MM.1S (cell line): Measurements from ENCODE around the gene RIIAD1.

ENCODE experiments used
- DNase-seq: peaks from one replicate; pipeline ENCODE4 v3.0.0-alpha.2; 2015
- H2AFZ ChIP-seq: fragments of 300-600 bp; sonication (generic); 2 replicates; pipeline ENCODE4 v1.6.0; 2016; ENCODE audit warnings: antibody characterized with exemption, low read length
- H3F3A ChIP-seq: fragments of 300-600 bp; sonication (generic); 2 replicates; pipeline ENCODE4 v1.6.1; 2016; ENCODE audit warnings: mild to moderate bottlenecking, antibody characterized with exemption, low read length, moderate library complexity, mixed read lengths; ENCODE audit not compliant: insufficient read depth
- H3K27ac ChIP-seq: fragments of 300-600 bp; sonication (generic); 2 replicates; pipeline ENCODE4 v1.5.1; 2016; ENCODE audit warnings: mild to moderate bottlenecking, low read length
- H3K27me3 ChIP-seq: fragments of 300-600 bp; sonication (generic); replicated peaks from 2 replicates; pipeline ENCODE4 v1.6.0; 2016; ENCODE audit warnings: low read length; ENCODE audit not compliant: insufficient read depth
- H3K36me3 ChIP-seq: fragments of 300-600 bp; sonication (generic); replicated peaks from 2 replicates; pipeline ENCODE4 v1.6.1; 2016; ENCODE audit warnings: mild to moderate bottlenecking, low read length, mixed read lengths; ENCODE audit not compliant: insufficient read depth
- H3K4me1 ChIP-seq: fragments of 300-600 bp; sonication (generic); 2 replicates; pipeline ENCODE4 v1.6.1; 2016; ENCODE audit warnings: low read length, mixed read lengths
- H3K4me2 ChIP-seq: fragments of 300-600 bp; sonication (generic); 2 replicates; pipeline ENCODE4 v1.6.0; 2016; ENCODE audit warnings: low read depth, low read length
- H3K4me3 ChIP-seq: fragments of 300-600 bp; sonication (generic); 2 replicates; pipeline ENCODE4 v1.5.1; 2016; ENCODE audit warnings: low read length, mixed read lengths
- H3K79me2 ChIP-seq: fragments of 300-600 bp; sonication (generic); 2 replicates; pipeline ENCODE4 v1.6.1; 2016; ENCODE audit warnings: mixed run types, low read length, mixed read lengths
- H3K9ac ChIP-seq: fragments of 300-600 bp; sonication (generic); 2 replicates; pipeline ENCODE4 v1.6.1; 2016; ENCODE audit warnings: low read length, mixed read lengths
- H3K9me2 ChIP-seq: fragments of 300-600 bp; sonication (generic); replicated peaks from 2 replicates; pipeline ENCODE4 v1.6.1; 2016; ENCODE audit warnings: mild to moderate bottlenecking, low read length, mixed read lengths; ENCODE audit not compliant: insufficient read depth
- H3K9me3 ChIP-seq: fragments of 300-600 bp; sonication (generic); replicated peaks from 2 replicates; pipeline ENCODE4 v1.6.1; 2016; ENCODE audit warnings: mild to moderate bottlenecking, low read length, mixed read lengths; ENCODE audit not compliant: insufficient read depth
- H4K20me1 ChIP-seq: fragments of 300-600 bp; sonication (generic); 2 replicates; pipeline ENCODE4 v1.6.1; 2016; ENCODE audit warnings: mild to moderate bottlenecking, low read length, moderate library complexity, mixed read lengths; ENCODE audit not compliant: insufficient read depth
- EZH2 ChIP-seq: fragments of 300-600 bp; sonication (generic); optimal IDR thresholded peaks from 2 replicates; pipeline ENCODE3; 2017; ENCODE audit warnings: low read depth, mild to moderate bottlenecking, antibody characterized with exemption, low read length, mixed read lengths
- EZH2phosphoT487 ChIP-seq: fragments of 300-600 bp; sonication (generic); IDR thresholded peaks from 2 replicates; pipeline ENCODE4 v1.6.1; 2018; ENCODE audit warnings: antibody characterized with exemption, low read length
- TF ChIP-seq, protein P1 (sequence below): fragments of 300-600 bp; sonication (generic); IDR thresholded peaks from 2 replicates; pipeline ENCODE4 v1.5.1; 2016; ENCODE audit warnings: antibody characterized with exemption, low read length, mixed read lengths

The RIIAD1 gene

DNA sequence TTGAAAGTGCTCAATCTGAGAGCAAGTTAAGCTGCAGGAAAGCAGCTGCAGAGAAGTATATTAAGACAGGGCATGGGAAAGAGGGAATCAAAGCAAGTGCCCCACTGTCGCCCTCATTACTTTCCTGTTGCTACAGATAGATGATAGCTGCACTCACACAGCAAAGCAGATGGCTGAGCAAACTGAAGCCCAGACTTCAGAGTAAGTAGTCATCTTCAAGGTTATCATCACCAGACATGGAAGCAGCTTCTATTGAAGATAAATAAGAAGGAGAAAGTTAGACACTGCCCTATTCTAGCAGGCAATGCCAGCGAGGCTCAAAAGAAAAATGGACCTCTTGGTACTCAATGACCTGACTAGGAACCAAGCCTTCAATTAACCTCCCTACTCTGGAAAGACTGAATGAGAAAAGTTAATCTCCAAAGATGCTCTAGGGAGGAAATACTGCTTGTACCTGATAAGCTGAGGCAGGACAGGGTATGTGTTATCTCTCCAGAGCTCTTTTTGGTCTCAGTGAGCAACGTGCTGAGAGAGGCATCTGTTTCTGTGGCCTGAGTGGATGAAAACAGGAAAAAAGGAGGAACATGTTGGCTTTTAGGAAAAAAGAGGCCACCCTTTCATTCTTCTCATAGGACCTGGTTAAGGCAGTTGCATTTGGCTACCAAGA is 53.1 kb downstream of the RIIAD1 start:
- no peak for DNase-seq

DNA sequence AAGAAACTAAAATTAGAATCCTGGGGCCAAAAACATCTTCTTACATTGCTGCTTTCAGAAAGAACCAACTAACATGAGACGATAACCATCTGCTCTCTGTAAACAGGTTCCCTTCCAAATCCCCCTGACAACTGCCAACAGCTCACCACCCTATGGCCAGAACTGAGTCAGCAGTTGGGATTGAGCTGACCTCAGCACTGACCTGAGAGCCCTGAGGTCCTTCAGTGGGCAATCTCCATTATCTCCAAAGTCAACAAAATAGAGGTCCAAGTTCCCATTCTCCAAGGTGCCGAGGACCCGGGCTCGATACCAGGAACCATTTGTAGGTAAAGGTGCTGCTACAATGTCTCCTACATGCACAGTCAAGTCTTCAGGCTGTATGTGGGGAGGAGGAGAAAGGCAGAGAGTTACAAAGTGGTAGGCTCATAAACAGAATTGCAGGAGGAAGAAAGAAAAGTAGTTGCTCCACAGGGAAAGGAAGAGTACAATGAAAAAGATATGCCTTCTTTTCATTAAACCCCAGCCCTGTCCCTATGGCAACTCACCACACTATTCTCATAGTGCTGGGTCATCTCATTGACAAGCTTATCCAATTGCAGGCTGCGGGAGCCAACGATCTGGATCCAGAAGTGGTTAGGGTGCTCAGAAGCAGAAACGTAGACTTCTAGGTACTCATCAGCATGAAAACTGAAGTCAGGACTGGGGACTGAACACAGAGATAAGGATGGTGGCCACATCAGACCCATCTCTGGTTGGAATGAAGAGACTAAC is 54.8 kb downstream of the RIIAD1 start:
- TF ChIP-seq, protein P1, sequence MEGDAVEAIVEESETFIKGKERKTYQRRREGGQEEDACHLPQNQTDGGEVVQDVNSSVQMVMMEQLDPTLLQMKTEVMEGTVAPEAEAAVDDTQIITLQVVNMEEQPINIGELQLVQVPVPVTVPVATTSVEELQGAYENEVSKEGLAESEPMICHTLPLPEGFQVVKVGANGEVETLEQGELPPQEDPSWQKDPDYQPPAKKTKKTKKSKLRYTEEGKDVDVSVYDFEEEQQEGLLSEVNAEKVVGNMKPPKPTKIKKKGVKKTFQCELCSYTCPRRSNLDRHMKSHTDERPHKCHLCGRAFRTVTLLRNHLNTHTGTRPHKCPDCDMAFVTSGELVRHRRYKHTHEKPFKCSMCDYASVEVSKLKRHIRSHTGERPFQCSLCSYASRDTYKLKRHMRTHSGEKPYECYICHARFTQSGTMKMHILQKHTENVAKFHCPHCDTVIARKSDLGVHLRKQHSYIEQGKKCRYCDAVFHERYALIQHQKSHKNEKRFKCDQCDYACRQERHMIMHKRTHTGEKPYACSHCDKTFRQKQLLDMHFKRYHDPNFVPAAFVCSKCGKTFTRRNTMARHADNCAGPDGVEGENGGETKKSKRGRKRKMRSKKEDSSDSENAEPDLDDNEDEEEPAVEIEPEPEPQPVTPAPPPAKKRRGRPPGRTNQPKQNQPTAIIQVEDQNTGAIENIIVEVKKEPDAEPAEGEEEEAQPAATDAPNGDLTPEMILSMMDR: no peak
- Histone ChIP-seq H3K79me2 (no peaks in the 10 kb centered on the region), H3K9me2 (no peaks in the 10 kb centered on the region), H3K9ac (no peak overlapping the region), H3K4me3 (no peak overlapping the region), H2AFZ (no peak overlapping the region), H3F3A (peaks cover 11% of the 10 kb centered on the region), H3K9me3 (no peaks in the 10 kb centered on the region), H3K36me3 (no peaks in the 10 kb centered on the region), H3K4me2 (no peak overlapping the region), H3K27ac (no peak overlapping the region), H3K27me3 (no peaks in the 10 kb centered on the region), H3K4me1 (peaks cover 20% of the 10 kb centered on the region), H4K20me1 (no peaks in the 10 kb centered on the region)
- DNase-seq: no peak

More for the DNA sequence above, 53.1 kb downstream of the RIIAD1 start:
- Histone ChIP-seq H3K4me2 (no peak overlapping the region), H3K27me3 (no peaks in the 10 kb centered on the region), H3K27ac (no peak overlapping the region), H3K9me3 (no peaks in the 10 kb centered on the region), H4K20me1 (no peaks in the 10 kb centered on the region), H3K79me2 (no peaks in the 10 kb centered on the region), H2AFZ (no peak overlapping the region), H3K4me3 (no peak overlapping the region), H3K9me2 (no peaks in the 10 kb centered on the region), H3K4me1 (peaks cover 8% of the 10 kb centered on the region), H3K9ac (no peak overlapping the region), H3F3A (peaks cover 1% of the 10 kb centered on the region), H3K36me3 (no peaks in the 10 kb centered on the region)
- TF ChIP-seq, protein P1: no peak
- no peak for TF ChIP-seq EZH2
- no peak for TF ChIP-seq EZH2phosphoT487

DNA sequence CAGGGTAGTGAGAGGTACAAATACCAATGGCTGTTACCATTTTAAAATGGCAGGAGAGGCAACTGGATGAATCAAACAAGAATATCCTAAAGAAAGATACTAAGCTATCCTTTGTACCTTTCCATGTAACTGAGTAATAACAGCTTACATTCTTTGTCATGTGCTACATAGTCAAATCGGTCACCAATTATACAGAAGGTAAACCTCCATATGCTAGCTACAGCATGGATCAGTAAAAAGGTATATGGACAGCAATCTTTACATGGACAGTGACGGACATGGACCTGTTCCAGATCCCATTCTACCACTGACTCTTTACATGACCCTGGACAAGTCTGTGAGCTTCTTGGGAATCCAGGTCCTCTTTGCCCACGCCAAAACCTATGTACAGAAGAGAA is 55.3 kb downstream of the RIIAD1 start:
- no peak overlapping the region for H3K27ac ChIP-seq
- H3K4me3 ChIP-seq: no peak overlapping the region
- H2AFZ ChIP-seq: no peak overlapping the region
- no peaks in the 10 kb centered on the region for H3K27me3 ChIP-seq
- DNase-seq: no peak
- H3K9me3 ChIP-seq: no peaks in the 10 kb centered on the region
- H3K9me2 ChIP-seq: no peaks in the 10 kb centered on the region
- H3K4me2 ChIP-seq: no peak overlapping the region
- H3K9ac ChIP-seq: no peak overlapping the region
- TF ChIP-seq EZH2: no peak
- TF ChIP-seq EZH2phosphoT487: no peak
- TF ChIP-seq, protein P1: no peak
- H3K36me3 ChIP-seq: no peaks in the 10 kb centered on the region
- peaks cover 24% of the 10 kb centered on the region for H3K4me1 ChIP-seq
- peaks cover 13% of the 10 kb centered on the region for H3F3A ChIP-seq
- H4K20me1 ChIP-seq: no peaks in the 10 kb centered on the region
- no peaks in the 10 kb centered on the region for H3K79me2 ChIP-seq
